Pulmonary artery endothelial cell (primary cell): Measurements from ENCODE around the gene BPTF. TPM values are rescaled to one million over a fixed set of nuclear protein-coding genes. Genes with fewer than 3 reads are reported as not detected.
"Not testable (repeated sequence)": the region's sequence is repeated elsewhere in the genome, so short reads cannot be mapped to it uniquely, and the experiment has no call there.

Experiments
- DNase-seq: peaks from one replicate; pipeline ENCODE4 v3.0.0-alpha.2; 2011; ENCODE audit warnings: low read depth, low spot score
- total RNA-seq: library from RNA; depleted of rRNA; stranded (reverse); fragments of >200 nt; gene quantifications from 2 replicates; pipeline ENCODE4 v1.2.3, GENCODE V29; 2014

The BPTF gene
- 23.7 and 51.2 TPM in 2 replicates for total RNA-seq

GRCh38 chr17:67824735-67825626 is at the start of gene BPTF:
Gene BPTF, plus strand, starts transcription at chr17:67825503. Its CDS starts 222 bp downstream, at chr17:67825725.
- DNase-seq, result peak; percentile 57

DNA sequence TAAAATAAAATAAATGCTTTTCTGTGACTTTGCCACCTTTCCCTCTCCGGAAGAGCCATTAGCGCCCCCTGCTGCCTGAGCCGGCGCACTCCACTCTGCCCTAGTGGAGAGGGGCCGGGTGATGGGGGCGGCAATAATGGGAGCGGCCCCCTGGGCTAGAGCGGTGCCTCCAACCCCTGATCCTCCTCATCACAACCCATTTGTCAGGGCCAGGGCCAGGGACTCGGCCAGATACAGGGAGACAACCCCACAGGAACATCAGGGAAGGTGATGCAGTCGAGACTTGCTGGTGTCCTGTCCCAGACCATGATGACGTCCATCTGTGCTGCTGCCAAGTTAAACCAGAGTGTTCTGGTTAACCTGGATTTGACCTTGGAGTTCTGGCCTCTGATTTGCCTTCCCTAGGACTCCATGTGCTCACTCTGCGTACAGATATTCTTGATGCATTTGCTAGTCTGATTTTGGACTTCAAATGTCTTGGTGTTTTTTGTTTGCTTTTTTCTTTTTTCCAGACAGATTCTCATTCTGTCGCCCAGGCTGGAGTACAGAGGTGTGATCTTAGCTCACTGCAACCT is 46.1 kb upstream of the BPTF start:
- no peak for DNase-seq

DNA sequence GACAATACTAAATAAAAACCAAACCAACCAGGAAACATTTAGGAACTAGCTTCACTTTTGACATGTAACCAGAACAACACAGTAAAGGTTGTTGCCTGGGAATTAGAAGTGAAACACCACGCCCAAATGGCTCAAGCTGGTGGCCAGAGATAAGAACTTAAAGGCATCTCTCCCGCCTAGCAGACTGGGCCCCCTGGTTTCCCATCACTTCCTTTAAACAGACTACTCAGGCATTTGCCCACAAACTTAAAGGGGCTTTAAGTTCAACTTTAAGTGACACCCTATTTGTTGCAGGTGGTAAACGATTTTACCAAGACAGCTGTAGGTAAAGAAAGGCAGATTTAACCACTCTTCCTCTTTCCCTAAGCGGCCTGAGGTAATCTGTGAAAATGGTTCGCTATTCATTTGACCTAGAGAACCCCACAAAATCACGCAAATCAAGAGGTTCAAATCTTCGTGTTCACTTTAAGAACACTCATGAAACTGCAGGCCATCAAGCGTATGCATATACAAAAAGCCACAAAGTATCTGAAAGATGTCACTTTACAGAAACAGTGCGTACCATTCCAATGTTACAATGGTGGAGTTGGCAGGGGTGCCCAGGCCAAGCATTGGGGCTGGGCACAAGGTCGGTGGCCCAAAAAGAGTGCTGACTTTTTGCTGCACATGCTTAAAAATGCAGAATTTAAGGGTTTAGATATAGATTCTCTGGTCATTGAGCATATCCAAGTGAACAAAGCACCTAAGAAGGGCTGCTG is 40.8 kb upstream of the BPTF start:
- no peak for DNase-seq

- DNase-seq, result no peak
These were observed 40.2 kb upstream of the BPTF start for GRCh38 chr17:67785122-67785477.

- DNase-seq, result no peak
These were observed 39.8 kb upstream of the BPTF start for GRCh38 chr17:67785504-67785903.

DNA sequence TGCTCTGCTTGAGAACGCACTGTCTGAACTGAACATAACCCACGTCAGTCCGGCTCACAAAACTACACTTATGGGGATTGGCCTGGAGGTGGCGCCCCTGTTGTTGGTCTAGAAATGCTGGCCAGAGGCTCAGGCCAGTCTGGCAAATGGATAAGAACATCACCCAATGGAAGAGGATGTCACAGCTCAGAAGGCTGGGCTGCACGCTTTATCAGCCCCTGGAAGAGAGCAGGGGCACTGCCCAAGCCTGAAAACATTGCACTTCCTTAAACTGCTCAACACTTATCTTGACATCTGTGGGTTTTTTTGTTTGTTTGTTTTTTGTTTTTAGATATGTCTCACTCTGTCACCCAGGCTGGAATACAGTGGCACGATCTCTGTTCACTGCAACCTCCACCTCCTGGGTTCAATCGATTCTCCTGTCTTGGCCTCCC is 24.8 kb upstream of the BPTF start:
- DNase-seq, result peak; percentile 45

DNA sequence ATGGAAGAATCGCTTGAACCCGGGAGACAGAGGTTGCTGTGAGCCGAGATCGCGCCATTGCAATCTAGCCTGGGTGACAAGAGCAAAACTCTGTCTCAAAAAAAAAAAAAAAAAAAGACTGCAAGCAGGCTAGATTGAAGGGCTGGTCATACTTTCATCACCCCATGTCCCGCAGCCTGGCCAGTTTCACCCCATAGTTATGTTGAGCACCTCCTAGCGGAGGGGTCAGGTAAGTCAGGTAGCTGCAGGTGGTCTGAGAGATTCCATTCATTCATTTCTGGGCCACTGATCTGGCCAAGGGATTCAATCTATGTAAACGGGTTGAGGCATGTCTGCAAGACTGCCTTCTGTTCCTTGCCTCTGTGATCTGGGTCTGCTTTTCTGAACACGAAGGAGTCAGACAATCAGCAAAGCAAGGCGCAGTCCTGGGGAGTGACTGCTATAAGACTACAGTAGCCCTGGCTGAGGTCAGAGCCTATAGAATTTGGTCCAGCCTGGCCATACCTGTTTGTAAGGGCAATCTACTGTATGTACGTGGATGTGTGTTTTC is 23.6 kb upstream of the BPTF start:
- DNase-seq, result no peak

GRCh38 chr17:67810464-67810863 is 14.8 kb upstream of the BPTF start:
- no peak for DNase-seq

GRCh38 chr17:67812380-67812779 is 12.9 kb upstream of the BPTF start:
- DNase-seq, result not testable (repeated sequence)

DNA sequence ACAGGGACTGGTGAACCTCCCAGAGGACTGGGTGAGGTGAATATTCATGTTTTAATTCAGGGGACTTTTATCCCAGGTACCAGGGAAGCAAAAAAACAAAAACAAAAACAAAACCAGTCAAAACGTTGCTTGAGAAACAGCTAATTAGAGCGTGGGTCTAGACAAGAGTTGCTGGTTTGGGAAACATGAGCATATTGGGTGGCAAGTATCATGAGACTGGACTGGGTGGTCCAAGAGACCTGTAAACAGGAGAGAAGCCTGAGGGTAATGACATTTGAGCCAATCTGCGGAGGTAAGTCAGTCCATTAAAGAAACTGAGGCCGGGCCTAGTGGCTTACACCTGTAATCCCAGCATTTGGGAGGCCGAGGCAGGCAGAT is 11.5 kb upstream of the BPTF start:
- DNase-seq, result no peak

DNA sequence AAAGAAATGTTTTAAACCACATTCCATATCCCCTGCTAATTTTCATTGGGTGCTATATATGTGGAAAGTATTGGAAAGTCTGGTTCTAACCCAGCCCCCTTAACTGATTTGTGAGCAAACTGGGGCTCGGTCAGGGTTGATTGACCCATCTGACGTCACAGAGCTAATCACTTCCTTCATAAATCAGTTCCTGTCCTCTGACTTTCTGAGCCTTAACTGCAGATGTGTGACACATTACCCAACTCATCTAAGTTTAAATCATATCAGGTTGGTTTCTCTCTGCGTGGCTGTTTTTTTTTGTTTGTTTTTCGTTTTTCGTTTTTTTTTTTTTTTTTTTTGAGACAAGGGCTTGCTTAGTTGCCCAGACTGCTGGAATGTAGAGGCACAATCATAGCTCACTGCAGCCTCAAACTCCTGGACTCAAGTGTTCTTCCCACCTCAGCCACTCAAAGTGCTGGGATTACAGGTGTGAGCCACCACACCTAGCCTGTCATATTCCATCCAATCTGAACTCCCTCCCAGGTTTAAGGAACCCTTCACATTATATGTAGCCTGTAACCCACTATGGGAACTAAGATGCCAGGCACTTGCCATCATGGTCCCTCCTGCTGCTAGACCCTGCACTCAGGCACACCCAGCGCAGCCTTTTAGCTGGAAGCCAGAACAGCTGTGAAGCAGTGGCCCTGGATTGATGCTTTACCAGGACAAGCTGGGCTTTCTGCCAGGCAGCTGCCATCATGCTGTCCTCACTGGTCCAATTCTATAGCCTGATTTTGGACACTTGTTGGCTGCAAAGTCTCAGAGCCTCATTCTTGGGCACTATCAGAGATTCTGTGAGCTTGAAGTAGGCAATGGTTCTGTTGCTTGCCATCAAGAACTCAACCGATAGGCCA is 6.9 kb upstream of the BPTF start:
- DNase-seq, result no peak

- no peak for DNase-seq
These were observed 5.6 kb upstream of the BPTF start for GRCh38 chr17:67819722-67820121.

- no peak for DNase-seq
These were observed 3.4 kb upstream of the BPTF start for GRCh38 chr17:67821871-67822367.

DNA sequence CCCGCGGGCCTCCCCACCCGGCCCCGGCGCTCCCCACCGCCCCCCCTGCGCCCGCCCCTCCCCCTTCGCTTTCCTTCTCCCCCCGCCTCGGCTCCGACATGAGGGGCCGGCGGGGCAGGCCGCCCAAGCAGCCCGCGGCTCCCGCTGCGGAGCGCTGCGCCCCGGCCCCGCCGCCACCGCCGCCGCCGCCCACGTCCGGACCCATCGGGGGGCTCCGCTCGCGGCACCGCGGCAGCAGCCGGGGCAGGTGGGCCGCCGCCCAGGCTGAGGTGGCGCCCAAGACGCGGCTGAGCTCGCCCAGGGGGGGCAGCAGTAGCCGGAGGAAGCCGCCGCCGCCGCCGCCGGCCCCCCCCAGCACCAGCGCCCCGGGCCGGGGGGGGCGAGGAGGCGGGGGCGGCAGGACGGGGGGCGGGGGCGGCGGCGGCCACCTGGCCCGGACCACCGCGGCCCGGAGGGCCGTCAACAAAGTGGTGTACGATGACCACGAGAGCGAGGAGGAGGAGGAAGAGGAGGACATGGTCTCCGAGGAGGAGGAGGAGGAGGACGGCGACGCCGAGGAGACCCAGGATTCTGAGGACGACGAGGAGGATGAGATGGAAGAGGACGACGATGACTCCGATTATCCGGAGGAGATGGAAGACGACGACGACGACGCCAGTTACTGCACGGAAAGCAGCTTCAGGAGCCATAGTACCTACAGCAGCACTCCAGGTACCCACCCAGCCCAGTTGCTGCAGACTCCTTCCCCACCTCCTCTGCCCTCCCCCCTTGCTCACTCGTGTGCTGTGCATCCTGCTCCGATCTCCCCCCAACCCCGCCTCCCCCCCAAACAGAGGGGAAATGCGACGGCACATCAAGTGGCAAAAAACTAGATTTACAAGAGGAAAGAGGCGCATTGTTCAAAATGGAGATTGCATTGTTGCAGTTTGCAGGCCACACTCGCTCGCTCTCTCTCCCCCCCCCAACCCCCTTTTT is 611 bp downstream of the BPTF start:
- not testable (repeated sequence) for DNase-seq

DNA sequence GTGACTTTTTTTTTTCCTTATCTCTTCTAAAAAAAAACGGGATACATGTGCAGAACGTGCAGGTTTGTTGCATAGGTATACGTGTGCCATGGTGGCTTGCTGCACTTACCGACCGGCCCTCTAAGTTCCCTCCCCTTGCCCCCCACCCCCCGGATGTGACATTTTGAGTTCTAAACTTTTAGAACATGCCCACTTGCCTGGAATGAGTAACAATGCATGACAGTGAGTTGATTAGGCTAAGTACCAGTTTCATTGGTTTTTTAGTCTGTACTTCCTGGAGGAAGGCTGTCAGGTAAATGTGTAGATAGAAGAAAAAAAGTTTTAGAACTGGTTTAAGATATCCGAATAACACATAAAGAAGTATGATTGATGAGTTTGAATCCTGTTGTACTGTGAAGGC is 4.0 kb downstream of the BPTF start:
- no peak for DNase-seq

- DNase-seq, result no peak
These were observed 5.1 kb downstream of the BPTF start for GRCh38 chr17:67830440-67830839.

- no peak for DNase-seq
These were observed 6.0 kb downstream of the BPTF start for GRCh38 chr17:67831268-67831667.

DNA sequence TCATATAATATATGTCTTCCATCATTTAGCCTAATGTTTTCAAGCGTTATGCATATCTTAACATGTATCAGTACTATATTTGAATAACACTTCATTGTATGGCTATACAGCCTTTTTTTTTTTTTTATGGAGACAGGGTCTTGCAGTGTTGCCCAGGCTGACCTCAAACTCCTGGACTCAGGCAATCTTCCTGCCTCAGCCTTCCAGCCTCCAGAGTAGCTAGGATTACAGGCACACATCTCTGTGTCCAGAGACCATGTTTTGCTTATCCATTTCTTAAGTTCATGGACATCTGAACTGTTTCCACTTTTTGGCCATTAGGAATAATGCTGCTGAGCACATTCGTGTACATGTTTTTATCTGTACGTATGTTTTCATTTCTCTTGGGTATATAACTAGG is 7.8 kb downstream of the BPTF start:
- DNase-seq, result no peak

GRCh38 chr17:67833946-67834631 is 8.8 kb downstream of the BPTF start:
- DNase-seq, result no peak
